GM18907 (cell line): ENCODE results near the gene LMO1.
A peak's percentile ranks its signal among the peaks of the same experiment; 100 is the strongest.

Source experiments
- ATAC-seq: cut with Tn5 transposase; IDR thresholded peaks from one replicate; pipeline ENCODE4 v1.9.1; 2021; ENCODE audit warnings: mild to moderate bottlenecking, moderate library complexity; ENCODE audit not compliant: unreplicated experiment

The LMO1 gene

DNA sequence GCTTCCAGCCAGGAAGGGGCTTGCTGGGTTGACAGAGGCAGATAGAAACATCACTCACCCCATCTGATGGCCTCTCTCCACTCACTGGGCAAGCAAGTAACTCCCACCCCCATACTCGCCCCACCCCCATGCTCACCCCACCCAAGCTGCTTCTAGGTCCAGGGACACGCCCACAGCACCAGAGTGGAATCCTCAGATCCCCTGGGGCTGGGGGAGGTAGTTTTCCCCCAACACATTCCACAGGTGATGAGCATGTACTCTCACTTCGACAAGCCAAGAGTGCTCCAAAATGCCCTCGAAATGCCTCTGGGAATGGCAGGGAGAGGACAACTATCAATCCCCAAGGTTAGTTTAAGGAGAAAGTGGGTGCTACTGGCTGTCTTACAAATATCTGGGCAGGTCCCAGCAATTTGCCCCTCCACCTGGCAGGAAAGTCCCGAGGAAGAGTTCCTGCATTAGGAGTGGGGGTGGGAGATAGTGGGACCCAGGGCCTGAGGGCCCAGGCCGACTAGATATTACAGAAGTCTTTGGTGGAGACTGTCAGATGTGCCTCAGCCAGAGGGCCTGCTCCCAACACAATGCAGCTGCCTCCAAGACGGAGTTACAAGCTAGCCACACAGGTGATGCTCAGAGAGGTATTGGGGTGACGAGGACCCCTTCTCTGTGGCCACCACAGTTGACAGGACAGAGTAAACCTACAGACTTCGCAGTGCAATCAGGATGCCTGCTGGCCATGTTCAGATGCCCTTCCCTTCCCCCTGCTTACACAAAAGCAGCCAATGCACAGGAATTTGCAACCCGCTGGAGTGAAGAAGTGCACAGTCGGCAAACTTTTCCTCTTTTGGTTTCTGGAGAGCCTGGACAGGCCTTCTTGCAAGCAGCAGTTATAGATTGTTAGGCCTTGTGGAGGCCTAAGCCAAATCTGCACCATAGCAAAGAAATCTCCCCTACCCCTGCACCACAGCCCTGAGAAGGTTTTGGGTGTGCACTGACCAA is 2.9 kb upstream of the LMO1 start:
- no peak for ATAC-seq

GRCh38 chr11:8265681-8266241 is 2.1 kb upstream of the LMO1 start:
- no peak for ATAC-seq

GRCh38 chr11:8263109-8263768 is 439 bp downstream of the LMO1 start:
- peak; percentile 32 for ATAC-seq

GRCh38 chr11:8262552-8263108 is 1.0 kb downstream of the LMO1 start:
- peak; percentile 42 for ATAC-seq

- ATAC-seq: no peak
Measured at GRCh38 chr11:8261921-8262551, 1.6 kb downstream of the LMO1 start.

GRCh38 chr11:8261291-8261690 is 2.4 kb downstream of the LMO1 start:
- no peak for ATAC-seq

DNA sequence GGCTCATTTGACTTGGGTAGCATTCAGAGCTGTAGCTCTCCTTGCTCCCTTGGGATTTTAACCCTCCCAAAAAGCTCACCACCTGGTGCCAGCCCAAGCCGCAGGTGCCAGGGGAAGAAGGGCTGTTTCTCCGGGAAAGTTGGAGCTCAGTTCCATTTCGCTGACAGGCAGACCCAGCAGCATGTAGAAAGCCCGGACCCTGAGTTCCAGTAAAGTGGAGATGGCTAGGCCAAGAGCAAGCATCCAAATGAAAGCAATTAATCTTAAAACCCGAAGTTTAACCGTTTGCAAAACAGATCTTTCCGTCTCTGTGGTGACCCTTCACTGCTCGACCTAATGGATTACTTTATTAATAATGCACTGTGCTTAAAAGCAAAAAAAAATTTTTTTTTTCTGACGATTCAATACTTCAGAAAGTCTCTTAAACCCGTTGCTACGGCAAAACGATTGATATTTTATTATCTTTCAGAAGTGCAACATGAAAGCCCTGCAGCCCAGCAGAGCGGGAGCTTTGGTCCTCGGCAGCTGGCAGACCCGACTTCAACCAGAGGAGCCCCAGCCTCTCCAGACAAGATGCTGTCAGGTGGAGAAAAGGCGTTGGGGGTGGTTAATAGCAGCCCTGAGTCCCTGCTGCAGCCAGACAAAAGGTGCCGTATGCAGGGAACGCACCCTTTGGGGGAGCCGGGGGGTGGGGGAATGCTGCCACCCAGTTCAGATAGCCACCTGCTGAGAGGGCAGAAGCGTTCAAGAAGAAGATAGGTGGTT is 3.3 kb downstream of the LMO1 start:
- no peak for ATAC-seq

- ATAC-seq: no peak
Measured at GRCh38 chr11:8259306-8259959, 4.2 kb downstream of the LMO1 start.

GRCh38 chr11:8258784-8259183 is 4.9 kb downstream of the LMO1 start:
- no peak for ATAC-seq

- ATAC-seq: no peak
Measured at GRCh38 chr11:8258289-8258688, 5.4 kb downstream of the LMO1 start.

DNA sequence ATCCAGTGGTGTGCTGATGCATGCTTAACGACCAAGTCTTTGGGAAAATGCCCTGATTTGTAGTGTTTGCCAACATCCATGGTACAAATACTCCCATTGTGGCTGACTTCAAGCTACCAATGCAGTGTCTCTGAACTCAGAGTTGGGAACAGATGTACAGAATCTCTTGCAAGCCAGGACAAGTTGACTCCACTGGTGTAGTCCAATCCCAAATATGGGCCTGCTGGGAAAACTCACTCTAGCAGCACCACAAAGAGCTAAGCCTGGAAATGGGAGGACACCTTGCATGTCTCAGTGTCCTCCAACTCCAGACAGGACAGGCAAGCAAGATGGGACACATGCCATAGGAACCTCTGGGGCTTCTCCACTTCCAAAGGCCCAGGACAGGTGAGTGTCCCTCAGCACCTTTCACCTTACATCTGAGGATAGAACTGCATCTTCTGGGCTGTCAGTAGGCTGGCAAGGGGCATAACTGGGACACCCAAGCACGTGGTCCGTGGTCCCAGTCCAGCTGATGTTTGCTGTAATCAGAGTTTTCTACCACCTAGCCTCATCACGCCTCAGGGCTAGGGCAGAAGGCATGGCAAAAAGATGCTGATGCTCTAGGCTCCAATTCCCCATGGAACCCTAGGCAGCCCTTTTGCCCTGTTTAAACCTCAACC is 6.5 kb downstream of the LMO1 start:
- ATAC-seq: no peak

- no peak for ATAC-seq
Measured at GRCh38 chr11:8256271-8257002, 7.2 kb downstream of the LMO1 start.

GRCh38 chr11:8253566-8253965 is 10.1 kb downstream of the LMO1 start:
- ATAC-seq: no peak

DNA sequence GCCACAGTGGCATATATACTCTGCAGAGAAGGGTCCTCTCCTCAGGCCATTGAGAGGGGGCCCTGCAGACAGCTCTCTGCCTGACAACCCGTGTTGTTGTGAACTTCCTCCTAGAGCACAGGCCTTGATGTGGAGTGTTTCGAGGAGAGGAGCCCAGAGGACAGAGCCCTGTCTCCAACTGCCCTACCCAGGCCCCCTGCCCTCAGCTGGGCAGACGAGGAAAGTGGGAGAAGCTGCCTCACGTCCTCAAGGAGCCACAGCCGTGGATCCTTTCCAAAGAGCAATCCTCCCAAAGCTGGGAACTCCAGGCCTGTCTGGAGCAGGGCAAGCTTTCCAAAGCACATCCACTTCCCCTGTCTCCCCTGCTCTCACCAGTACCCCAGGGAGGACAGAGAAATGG is 10.7 kb downstream of the LMO1 start:
- no peak for ATAC-seq

GRCh38 chr11:8252388-8252787 is 11.3 kb downstream of the LMO1 start:
- no peak for ATAC-seq

DNA sequence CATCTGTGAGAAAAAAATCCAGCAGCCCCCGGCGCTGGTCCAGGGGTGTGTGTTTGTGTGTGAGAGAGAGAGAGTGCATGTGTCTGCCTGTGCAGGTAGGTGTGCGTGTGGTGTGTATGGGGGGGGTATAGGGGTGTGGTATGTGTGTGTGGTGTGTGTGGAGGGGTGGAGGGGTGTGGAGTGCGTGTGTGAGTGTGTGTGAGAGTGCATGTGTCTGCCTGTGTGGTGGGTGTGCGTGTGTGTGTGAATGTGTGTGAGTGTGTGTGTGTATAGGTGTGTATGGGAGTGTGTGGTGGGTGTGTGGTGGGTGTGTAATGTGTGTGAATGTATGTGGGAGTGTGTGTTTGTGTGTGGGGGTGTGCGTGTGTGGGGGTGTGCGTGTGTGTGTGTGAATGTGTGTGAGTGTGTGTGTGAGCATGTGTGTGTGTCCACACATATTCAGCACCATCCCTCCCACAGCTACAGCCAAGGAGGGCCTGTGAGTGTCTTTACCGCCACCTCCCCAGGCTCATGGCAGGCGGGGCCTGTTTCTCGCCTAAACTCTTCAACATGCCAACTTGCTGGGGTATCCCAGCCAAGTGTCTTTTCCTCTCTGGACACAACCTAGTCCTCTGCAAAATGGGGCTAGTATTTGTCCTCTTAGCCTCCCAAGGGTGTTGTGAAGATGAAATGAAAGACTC is 11.9 kb downstream of the LMO1 start:
- no peak for ATAC-seq

GRCh38 chr11:8250981-8251615 is 12.6 kb downstream of the LMO1 start:
- no peak for ATAC-seq

DNA sequence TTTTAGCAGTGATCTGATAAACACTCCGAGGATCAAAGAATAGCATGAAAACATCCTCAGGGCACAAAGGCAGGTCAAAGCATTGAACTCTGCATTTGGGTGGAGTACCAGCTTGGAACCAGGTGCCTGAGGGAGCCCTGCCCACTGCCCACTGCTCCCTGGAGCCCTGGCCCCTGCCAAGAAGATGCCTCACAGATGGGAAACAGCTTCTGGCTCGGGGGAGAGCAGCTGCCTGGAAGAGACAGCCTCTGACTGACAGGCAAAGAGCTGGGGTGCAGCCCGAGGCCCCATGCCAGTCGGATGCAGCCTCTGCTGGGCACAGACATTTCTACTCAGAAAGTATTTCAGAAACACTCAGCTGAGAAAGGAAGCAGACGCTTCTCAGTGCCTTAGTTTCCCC is 13.2 kb downstream of the LMO1 start:
- ATAC-seq: no peak
